Fibroblast of mammary gland (primary cell): ENCODE data around the gene GSG1.
A peak's percentile ranks its signal among the peaks of the same experiment; 100 is the strongest.

ENCODE experiments used
- DNase-seq: peaks from one replicate; pipeline ENCODE4 v3.0.0-alpha.2; 2010; ENCODE audit warnings: low read depth
- H3K4me3 ChIP-seq: 2 replicates; pipeline ENCODE4 v1.5.1; 2011; ENCODE audit warnings: low read depth, mild to moderate bottlenecking, low read length, moderate library complexity; ENCODE audit not compliant: control insufficient read depth
- CTCF ChIP-seq: conservative IDR thresholded peaks from 2 replicates; pipeline ENCODE4 v1.5.1; 2011; ENCODE audit warnings: low read depth, low read length, inconsistent platforms; ENCODE audit not compliant: control insufficient read depth, insufficient read depth

The GSG1 gene

GRCh38 chr12:13112968-13113367 is 9.5 kb upstream of the GSG1 start:
- no peak for DNase-seq
- H3K4me3 ChIP-seq = no peak overlapping the region
- no peak for TF ChIP-seq CTCF

GRCh38 chr12:13106666-13107065 is 3.2 kb upstream of the GSG1 start:
- H3K4me3 ChIP-seq = no peak overlapping the region
- TF ChIP-seq CTCF = no peak

GRCh38 chr12:13105781-13106180 is 2.3 kb upstream of the GSG1 start:
- TF ChIP-seq CTCF = no peak
- no peak overlapping the region for H3K4me3 ChIP-seq
- DNase-seq = no peak

More at GRCh38 chr12:13106666-13107065, 3.2 kb upstream of the GSG1 start:
- no peak for DNase-seq

GRCh38 chr12:13104409-13104808 is 942 bp upstream of the GSG1 start:
- H3K4me3 ChIP-seq = no peak overlapping the region
- no peak for TF ChIP-seq CTCF
- no peak for DNase-seq

GRCh38 chr12:13102461-13103195 is 839 bp downstream of the GSG1 start:
- TF ChIP-seq CTCF = no peak
- no peak overlapping the region for H3K4me3 ChIP-seq
- DNase-seq = peak; percentile 55

GRCh38 chr12:13101821-13102375 is 1.6 kb downstream of the GSG1 start:
- TF ChIP-seq CTCF = no peak
- H3K4me3 ChIP-seq = peak overlapping the region; percentile 37
- DNase-seq = peak; percentile 63
